ENCODE data around the gene OR10G4.

GRCh38 chr11:124026498-124026897 is 13.7 kb downstream of the OR10G4 start, which contains the start of gene OR10G8:
- TF ChIP-seq POLR2A (IDR thresholded peaks at IDR 0.05) (no peak), EP300 (IDR thresholded peaks at IDR 0.05) (no peak), CTCF (IDR thresholded peaks at IDR 0.05) (no peak)

Measured in tibial nerve (tissue), 4 donors.